WTC11 (cell line): ENCODE results near the gene ZNF512B. TPM values are rescaled to one million over a fixed set of nuclear protein-coding genes. Genes with fewer than 3 reads are reported as not detected.
A peak's percentile ranks its signal among the peaks of the same experiment; 100 is the strongest.

Experiments used
- EMX1 ChIP-seq: fragments of 250-450 bp; sonication (Bioruptor Pico); IDR thresholded peaks from 2 replicates; pipeline ENCODE4 v1.8.0; 2021; ENCODE audit warnings: mild to moderate bottlenecking
- FOXJ3 ChIP-seq: sonication (generic); formaldehyde crosslinking; IDR thresholded peaks from 2 replicates; pipeline ENCODE4 v1.9.0; 2021; ENCODE audit warnings: missing genetic modification reagents, mild to moderate bottlenecking, borderline replicate concordance
- IRF2 ChIP-seq: sonication (generic); formaldehyde crosslinking; IDR thresholded peaks from 2 replicates; pipeline ENCODE4 v1.8.0; 2022; ENCODE audit warnings: low read depth, missing genetic modification reagents, borderline replicate concordance
- KAT7 ChIP-seq: sonication (generic); formaldehyde crosslinking; IDR thresholded peaks from 2 replicates; pipeline ENCODE4 v1.8.1; 2023; ENCODE audit warnings: missing genetic modification reagents, mild to moderate bottlenecking, borderline replicate concordance
- NFATC4 ChIP-seq: fragments of 250-450 bp; sonication (Bioruptor Pico); IDR thresholded peaks from 2 replicates; pipeline ENCODE4 v1.9.0; 2021; ENCODE audit warnings: mild to moderate bottlenecking
- OVOL2 ChIP-seq: fragments of 250-450 bp; sonication (Bioruptor Pico); IDR thresholded peaks from 2 replicates; pipeline ENCODE4 v1.9.0; 2021; ENCODE audit warnings: mild to moderate bottlenecking, borderline replicate concordance
- PRRX2 ChIP-seq: fragments of 250-450 bp; sonication (Bioruptor Pico); IDR thresholded peaks from 2 replicates; pipeline ENCODE4 v1.8.0; 2021; ENCODE audit warnings: mild to moderate bottlenecking
- RORB ChIP-seq: fragments of 250-450 bp; sonication (Bioruptor Pico); IDR thresholded peaks from 2 replicates; pipeline ENCODE4 v1.9.0; 2021; ENCODE audit warnings: mild to moderate bottlenecking
- SMAD3 ChIP-seq: sonication (generic); formaldehyde crosslinking; IDR thresholded peaks from 2 replicates; pipeline ENCODE4 v1.8.0; 2022; ENCODE audit warnings: missing genetic modification reagents, mild to moderate bottlenecking, borderline replicate concordance
- SMAD4 ChIP-seq: sonication (generic); formaldehyde crosslinking; IDR thresholded peaks from 2 replicates; pipeline ENCODE4 v1.8.0; 2022; ENCODE audit warnings: mild to moderate bottlenecking, missing genetic modification reagents
- SOX15 ChIP-seq: fragments of 250-450 bp; sonication (Bioruptor Pico); IDR thresholded peaks from 2 replicates; pipeline ENCODE4 v1.9.0; 2021; ENCODE audit warnings: mild to moderate bottlenecking
- ZNF121 ChIP-seq: sonication (generic); formaldehyde crosslinking; IDR thresholded peaks from 2 replicates; pipeline ENCODE4 v1.8.0; 2023; ENCODE audit warnings: missing genetic modification reagents
- ZNF138 ChIP-seq: sonication (generic); formaldehyde crosslinking; conservative IDR thresholded peaks from 2 replicates; pipeline ENCODE4 v1.8.1; 2022; ENCODE audit warnings: mild to moderate bottlenecking, moderate library complexity, missing genetic modification reagents
- ZNF671 ChIP-seq: fragments of 250-450 bp; sonication (Bioruptor Pico); IDR thresholded peaks from 2 replicates; pipeline ENCODE4 v1.8.0; 2021; ENCODE audit warnings: mild to moderate bottlenecking
- total RNA-seq: library from RNA; stranded (reverse); gene quantifications from 3 replicates; pipeline ENCODE4 v1.2.3, GENCODE V29; 2021
- TF ChIP-seq, protein P1 (sequence below): sonication (generic); formaldehyde crosslinking; IDR thresholded peaks from 2 replicates; pipeline ENCODE4 v1.8.1; 2022; ENCODE audit warnings: missing genetic modification reagents, borderline replicate concordance
- TF ChIP-seq, protein P2 (sequence below): sonication (generic); formaldehyde crosslinking; conservative IDR thresholded peaks from 2 replicates; pipeline ENCODE4 v1.8.1; 2023; ENCODE audit warnings: mild to moderate bottlenecking, low read depth, missing genetic modification reagents, moderate library complexity
- TF ChIP-seq, protein P3 (sequence below): sonication (generic); formaldehyde crosslinking; IDR thresholded peaks from 2 replicates; pipeline ENCODE4 v1.8.1; 2022; ENCODE audit warnings: mild to moderate bottlenecking, missing genetic modification reagents, moderate library complexity, borderline replicate concordance
- TF ChIP-seq, protein P4 (sequence below): fragments of 250-450 bp; sonication (Bioruptor Pico); IDR thresholded peaks from 2 replicates; pipeline ENCODE4 v1.9.0; 2021; ENCODE audit warnings: mild to moderate bottlenecking
- TF ChIP-seq, protein P5 (sequence below): sonication (generic); formaldehyde crosslinking; IDR thresholded peaks from 2 replicates; pipeline ENCODE4 v1.8.1; 2023; ENCODE audit warnings: mild to moderate bottlenecking, moderate library complexity, missing genetic modification reagents
- TF ChIP-seq, protein P6 (sequence below): sonication (generic); formaldehyde crosslinking; IDR thresholded peaks from 2 replicates; pipeline ENCODE4 v1.8.0; 2023; ENCODE audit warnings: mild to moderate bottlenecking, missing genetic modification reagents
- TF ChIP-seq, protein P7 (sequence below): sonication (generic); formaldehyde crosslinking; IDR thresholded peaks from 2 replicates; pipeline ENCODE4 v1.8.0; 2023; ENCODE audit warnings: missing genetic modification reagents
- TF ChIP-seq, protein P8 (sequence below): fragments of 250-450 bp; sonication (Bioruptor Pico); IDR thresholded peaks from 2 replicates; pipeline ENCODE4 v1.8.0; 2021; ENCODE audit warnings: mild to moderate bottlenecking

Gene ZNF512B
- total RNA-seq, 1 experiment from 2014 or later, result 23.3 TPM

DNA sequence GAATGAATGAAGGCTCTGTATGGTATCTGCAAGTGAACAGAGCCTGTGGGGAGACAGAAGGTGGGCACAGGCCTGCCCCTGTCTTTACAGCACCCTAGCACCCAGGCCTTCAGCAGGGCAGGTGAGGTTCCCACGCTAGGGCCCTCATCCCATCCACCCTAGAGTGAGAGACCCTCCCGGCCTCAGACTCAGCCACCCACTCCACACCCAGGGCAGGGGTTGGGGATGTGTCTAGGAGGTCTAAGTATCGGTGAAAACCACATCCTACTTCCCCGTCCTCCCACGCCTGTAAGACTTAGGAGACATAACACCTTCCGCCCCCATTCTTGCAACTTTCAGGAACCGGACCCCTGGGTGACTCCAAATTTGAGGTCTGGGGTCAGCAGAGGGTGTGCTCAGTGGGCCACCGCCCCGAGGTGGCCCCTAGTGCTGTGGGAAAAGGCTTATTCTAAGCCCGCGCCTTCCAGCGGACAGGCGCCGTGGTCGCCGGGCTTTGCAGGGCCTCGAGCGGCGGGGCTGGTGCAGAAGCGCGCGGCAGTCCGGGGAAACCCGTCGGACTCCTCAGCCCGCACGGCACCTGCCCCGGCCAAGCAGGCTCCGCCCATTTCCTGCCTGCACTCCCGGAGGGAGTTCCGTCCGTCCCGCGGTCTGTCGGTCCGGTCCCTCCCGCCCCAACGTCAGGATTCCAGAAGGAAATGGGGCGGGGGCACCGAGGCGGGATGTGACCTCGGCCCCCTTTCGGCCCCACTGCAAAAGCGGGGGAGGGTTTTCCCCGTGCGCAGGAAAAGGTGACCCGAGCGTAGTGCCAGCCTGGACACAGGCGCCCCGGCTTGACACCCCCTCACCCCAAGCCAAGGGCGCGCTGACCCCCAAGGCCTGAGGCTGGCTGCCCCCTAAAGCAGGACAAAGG, 8.8 kb upstream of the ZNF512B start (continued):
- TF ChIP-seq, protein P1, sequence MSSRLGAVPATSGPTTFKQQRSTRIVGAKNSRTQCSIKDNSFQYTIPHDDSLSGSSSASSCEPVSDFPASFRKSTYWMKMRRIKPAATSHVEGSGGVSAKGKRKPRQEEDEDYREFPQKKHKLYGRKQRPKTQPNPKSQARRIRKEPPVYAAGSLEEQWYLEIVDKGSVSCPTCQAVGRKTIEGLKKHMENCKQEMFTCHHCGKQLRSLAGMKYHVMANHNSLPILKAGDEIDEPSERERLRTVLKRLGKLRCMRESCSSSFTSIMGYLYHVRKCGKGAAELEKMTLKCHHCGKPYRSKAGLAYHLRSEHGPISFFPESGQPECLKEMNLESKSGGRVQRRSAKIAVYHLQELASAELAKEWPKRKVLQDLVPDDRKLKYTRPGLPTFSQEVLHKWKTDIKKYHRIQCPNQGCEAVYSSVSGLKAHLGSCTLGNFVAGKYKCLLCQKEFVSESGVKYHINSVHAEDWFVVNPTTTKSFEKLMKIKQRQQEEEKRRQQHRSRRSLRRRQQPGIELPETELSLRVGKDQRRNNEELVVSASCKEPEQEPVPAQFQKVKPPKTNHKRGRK, result no peak
- TF ChIP-seq, protein P2, sequence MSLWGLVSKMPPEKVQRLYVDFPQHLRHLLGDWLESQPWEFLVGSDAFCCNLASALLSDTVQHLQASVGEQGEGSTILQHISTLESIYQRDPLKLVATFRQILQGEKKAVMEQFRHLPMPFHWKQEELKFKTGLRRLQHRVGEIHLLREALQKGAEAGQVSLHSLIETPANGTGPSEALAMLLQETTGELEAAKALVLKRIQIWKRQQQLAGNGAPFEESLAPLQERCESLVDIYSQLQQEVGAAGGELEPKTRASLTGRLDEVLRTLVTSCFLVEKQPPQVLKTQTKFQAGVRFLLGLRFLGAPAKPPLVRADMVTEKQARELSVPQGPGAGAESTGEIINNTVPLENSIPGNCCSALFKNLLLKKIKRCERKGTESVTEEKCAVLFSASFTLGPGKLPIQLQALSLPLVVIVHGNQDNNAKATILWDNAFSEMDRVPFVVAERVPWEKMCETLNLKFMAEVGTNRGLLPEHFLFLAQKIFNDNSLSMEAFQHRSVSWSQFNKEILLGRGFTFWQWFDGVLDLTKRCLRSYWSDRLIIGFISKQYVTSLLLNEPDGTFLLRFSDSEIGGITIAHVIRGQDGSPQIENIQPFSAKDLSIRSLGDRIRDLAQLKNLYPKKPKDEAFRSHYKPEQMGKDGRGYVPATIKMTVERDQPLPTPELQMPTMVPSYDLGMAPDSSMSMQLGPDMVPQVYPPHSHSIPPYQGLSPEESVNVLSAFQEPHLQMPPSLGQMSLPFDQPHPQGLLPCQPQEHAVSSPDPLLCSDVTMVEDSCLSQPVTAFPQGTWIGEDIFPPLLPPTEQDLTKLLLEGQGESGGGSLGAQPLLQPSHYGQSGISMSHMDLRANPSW (CRISPR knock-in tag), result no peak
- TF ChIP-seq PRRX2 (CRISPR knock-in tag) (no peak), ZNF671 (CRISPR knock-in tag) (no peak), RORB (no peak), SOX15 (CRISPR knock-in tag) (no peak), SMAD4 (CRISPR knock-in tag) (no peak), FOXJ3 (CRISPR knock-in tag) (no peak), ZNF138 (CRISPR knock-in tag) (no peak; the same call in 1 of the 2 replicates), EMX1 (CRISPR knock-in tag) (no peak), KAT7 (CRISPR knock-in tag) (no peak), OVOL2 (no peak), IRF2 (no peak), SMAD3 (CRISPR knock-in tag) (no peak), NFATC4 (CRISPR knock-in tag) (no peak), ZNF121 (CRISPR knock-in tag) (peak; percentile 96)
- TF ChIP-seq, protein P3, sequence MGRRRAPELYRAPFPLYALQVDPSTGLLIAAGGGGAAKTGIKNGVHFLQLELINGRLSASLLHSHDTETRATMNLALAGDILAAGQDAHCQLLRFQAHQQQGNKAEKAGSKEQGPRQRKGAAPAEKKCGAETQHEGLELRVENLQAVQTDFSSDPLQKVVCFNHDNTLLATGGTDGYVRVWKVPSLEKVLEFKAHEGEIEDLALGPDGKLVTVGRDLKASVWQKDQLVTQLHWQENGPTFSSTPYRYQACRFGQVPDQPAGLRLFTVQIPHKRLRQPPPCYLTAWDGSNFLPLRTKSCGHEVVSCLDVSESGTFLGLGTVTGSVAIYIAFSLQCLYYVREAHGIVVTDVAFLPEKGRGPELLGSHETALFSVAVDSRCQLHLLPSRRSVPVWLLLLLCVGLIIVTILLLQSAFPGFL (CRISPR knock-in tag), result no peak
- TF ChIP-seq, protein P4, sequence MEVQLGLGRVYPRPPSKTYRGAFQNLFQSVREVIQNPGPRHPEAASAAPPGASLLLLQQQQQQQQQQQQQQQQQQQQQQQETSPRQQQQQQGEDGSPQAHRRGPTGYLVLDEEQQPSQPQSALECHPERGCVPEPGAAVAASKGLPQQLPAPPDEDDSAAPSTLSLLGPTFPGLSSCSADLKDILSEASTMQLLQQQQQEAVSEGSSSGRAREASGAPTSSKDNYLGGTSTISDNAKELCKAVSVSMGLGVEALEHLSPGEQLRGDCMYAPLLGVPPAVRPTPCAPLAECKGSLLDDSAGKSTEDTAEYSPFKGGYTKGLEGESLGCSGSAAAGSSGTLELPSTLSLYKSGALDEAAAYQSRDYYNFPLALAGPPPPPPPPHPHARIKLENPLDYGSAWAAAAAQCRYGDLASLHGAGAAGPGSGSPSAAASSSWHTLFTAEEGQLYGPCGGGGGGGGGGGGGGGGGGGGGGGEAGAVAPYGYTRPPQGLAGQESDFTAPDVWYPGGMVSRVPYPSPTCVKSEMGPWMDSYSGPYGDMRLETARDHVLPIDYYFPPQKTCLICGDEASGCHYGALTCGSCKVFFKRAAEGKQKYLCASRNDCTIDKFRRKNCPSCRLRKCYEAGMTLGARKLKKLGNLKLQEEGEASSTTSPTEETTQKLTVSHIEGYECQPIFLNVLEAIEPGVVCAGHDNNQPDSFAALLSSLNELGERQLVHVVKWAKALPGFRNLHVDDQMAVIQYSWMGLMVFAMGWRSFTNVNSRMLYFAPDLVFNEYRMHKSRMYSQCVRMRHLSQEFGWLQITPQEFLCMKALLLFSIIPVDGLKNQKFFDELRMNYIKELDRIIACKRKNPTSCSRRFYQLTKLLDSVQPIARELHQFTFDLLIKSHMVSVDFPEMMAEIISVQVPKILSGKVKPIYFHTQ (CRISPR knock-in tag), result no peak
- TF ChIP-seq, protein P5, sequence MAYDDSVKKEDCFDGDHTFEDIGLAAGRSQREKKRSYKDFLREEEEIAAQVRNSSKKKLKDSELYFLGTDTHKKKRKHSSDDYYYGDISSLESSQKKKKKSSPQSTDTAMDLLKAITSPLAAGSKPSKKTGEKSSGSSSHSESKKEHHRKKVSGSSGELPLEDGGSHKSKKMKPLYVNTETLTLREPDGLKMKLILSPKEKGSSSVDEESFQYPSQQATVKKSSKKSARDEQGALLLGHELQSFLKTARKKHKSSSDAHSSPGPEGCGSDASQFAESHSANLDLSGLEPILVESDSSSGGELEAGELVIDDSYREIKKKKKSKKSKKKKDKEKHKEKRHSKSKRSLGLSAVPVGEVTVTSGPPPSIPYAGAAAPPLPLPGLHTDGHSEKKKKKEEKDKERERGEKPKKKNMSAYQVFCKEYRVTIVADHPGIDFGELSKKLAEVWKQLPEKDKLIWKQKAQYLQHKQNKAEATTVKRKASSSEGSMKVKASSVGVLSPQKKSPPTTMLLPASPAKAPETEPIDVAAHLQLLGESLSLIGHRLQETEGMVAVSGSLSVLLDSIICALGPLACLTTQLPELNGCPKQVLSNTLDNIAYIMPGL, result peak; percentile 65; the same call in 1 of the 2 replicates
- TF ChIP-seq, protein P6, sequence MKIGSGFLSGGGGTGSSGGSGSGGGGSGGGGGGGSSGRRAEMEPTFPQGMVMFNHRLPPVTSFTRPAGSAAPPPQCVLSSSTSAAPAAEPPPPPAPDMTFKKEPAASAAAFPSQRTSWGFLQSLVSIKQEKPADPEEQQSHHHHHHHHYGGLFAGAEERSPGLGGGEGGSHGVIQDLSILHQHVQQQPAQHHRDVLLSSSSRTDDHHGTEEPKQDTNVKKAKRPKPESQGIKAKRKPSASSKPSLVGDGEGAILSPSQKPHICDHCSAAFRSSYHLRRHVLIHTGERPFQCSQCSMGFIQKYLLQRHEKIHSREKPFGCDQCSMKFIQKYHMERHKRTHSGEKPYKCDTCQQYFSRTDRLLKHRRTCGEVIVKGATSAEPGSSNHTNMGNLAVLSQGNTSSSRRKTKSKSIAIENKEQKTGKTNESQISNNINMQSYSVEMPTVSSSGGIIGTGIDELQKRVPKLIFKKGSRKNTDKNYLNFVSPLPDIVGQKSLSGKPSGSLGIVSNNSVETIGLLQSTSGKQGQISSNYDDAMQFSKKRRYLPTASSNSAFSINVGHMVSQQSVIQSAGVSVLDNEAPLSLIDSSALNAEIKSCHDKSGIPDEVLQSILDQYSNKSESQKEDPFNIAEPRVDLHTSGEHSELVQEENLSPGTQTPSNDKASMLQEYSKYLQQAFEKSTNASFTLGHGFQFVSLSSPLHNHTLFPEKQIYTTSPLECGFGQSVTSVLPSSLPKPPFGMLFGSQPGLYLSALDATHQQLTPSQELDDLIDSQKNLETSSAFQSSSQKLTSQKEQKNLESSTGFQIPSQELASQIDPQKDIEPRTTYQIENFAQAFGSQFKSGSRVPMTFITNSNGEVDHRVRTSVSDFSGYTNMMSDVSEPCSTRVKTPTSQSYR, result no peak
- TF ChIP-seq, protein P7, sequence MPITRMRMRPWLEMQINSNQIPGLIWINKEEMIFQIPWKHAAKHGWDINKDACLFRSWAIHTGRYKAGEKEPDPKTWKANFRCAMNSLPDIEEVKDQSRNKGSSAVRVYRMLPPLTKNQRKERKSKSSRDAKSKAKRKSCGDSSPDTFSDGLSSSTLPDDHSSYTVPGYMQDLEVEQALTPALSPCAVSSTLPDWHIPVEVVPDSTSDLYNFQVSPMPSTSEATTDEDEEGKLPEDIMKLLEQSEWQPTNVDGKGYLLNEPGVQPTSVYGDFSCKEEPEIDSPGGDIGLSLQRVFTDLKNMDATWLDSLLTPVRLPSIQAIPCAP, result 0 out of 2 replicates have a peak, but pooled peaks have one; percentile 18
- TF ChIP-seq, protein P8, sequence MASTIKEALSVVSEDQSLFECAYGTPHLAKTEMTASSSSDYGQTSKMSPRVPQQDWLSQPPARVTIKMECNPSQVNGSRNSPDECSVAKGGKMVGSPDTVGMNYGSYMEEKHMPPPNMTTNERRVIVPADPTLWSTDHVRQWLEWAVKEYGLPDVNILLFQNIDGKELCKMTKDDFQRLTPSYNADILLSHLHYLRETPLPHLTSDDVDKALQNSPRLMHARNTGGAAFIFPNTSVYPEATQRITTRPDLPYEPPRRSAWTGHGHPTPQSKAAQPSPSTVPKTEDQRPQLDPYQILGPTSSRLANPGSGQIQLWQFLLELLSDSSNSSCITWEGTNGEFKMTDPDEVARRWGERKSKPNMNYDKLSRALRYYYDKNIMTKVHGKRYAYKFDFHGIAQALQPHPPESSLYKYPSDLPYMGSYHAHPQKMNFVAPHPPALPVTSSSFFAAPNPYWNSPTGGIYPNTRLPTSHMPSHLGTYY, result no peak
